Measurements from ENCODE around the gene TNRC18.

The TNRC18 gene

GRCh38 chr7:5442757-5443305, 19.2 kb upstream of the TNRC18 start:
- ChIA-PET POLR2A (interaction anchor here (0.5 to 0.7 kb wide), 2 partner anchors 20 to 71 kb away, joined by 3 read pairs; no protein-coding TSS in a partner anchor), CTCF (interaction anchor here (1.2 kb wide), 1 partner anchor 203 kb away, joined by 4 read pairs; no protein-coding TSS in a partner anchor)
- TF ChIP-seq ZNF266 (tag by site-specific recombination; IDR thresholded peaks at IDR 0.05; ENCODE audit: low read depth) = no peak
- peak; percentile 61; the same call in 1 of the 2 replicates for TF ChIP-seq ZNF600 (tag by site-specific recombination; IDR thresholded peaks at IDR 0.05)
- Histone ChIP-seq H3K9me3 (ENCODE audit: control insufficient read depth, insufficient read depth, low read depth, low read length) (no peaks in the 10 kb centered on the region), H3K4me1 (ENCODE audit: control insufficient read depth, insufficient read depth, low read length) (no peaks in the 10 kb centered on the region), H3K4me3 (ENCODE audit: low read depth, low read length) (no peak overlapping the region), H3K27ac (ENCODE audit: extremely low read depth, low read depth, low read length) (no peak overlapping the region), H3K36me3 (ENCODE audit: control insufficient read depth in 2 of 2, insufficient read depth in 1 of 2, low read length in 2 of 2) (no peaks in the 10 kb centered on the region; a peak in 1 of 3 replicates)

GRCh38 chr7:5441840-5442503, 18.3 kb upstream of the TNRC18 start:
- H3K4me1 ChIP-seq (ENCODE audit: control insufficient read depth, insufficient read depth, low read length) = no peaks in the 10 kb centered on the region
- POLR2A ChIA-PET = no interaction called here
- no peaks in the 10 kb centered on the region for H3K9me3 ChIP-seq (ENCODE audit: control insufficient read depth, insufficient read depth, low read depth, low read length)
- CTCF ChIA-PET = interaction anchor here (0.6 to 1.2 kb wide), 3 partner anchors 20 to 386 kb away, joined by 3 to 6 read pairs (median 4); no protein-coding TSS in a partner anchor
- TF ChIP-seq ZNF701 (tag by site-specific recombination; IDR thresholded peaks at IDR 0.05) = no peak
- TF ChIP-seq, protein P1, sequence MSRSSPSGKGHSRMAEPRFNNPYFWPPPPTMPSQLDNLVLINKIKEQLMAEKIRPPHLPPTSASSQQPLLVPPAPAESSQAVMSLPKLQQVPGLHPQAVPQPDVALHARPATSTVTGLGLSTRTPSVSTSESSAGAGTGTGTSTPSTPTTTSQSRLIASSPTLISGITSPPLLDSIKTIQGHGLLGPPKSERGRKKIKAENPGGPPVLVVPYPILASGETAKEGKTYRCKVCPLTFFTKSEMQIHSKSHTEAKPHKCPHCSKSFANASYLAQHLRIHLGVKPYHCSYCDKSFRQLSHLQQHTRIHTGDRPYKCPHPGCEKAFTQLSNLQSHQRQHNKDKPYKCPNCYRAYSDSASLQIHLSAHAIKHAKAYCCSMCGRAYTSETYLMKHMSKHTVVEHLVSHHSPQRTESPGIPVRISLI (tag by site-specific recombination; IDR thresholded peaks at IDR 0.05) = no peak
- TF ChIP-seq, protein P2, sequence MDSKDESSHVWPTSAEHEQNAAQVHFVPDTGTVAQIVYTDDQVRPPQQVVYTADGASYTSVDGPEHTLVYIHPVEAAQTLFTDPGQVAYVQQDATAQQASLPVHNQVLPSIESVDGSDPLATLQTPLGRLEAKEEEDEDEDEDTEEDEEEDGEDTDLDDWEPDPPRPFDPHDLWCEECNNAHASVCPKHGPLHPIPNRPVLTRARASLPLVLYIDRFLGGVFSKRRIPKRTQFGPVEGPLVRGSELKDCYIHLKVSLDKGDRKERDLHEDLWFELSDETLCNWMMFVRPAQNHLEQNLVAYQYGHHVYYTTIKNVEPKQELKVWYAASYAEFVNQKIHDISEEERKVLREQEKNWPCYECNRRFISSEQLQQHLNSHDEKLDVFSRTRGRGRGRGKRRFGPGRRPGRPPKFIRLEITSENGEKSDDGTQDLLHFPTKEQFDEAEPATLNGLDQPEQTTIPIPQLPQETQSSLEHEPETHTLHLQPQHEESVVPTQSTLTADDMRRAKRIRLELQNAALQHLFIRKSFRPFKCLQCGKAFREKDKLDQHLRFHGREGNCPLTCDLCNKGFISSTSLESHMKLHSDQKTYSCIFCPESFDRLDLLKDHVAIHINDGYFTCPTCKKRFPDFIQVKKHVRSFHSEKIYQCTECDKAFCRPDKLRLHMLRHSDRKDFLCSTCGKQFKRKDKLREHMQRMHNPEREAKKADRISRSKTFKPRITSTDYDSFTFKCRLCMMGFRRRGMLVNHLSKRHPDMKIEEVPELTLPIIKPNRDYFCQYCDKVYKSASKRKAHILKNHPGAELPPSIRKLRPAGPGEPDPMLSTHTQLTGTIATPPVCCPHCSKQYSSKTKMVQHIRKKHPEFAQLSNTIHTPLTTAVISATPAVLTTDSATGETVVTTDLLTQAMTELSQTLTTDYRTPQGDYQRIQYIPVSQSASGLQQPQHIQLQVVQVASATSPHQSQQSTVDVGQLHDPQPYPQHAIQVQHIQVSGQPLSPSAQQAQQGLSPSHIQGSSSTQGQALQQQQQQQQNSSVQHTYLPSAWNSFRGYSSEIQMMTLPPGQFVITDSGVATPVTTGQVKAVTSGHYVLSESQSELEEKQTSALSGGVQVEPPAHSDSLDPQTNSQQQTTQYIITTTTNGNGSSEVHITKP (tag by site-specific recombination; IDR thresholded peaks at IDR 0.05) = no peak
- TF ChIP-seq KLF8 (tag by site-specific recombination; IDR thresholded peaks at IDR 0.05) = no peak
- no peak for TF ChIP-seq ZNF324 (tag by site-specific recombination; IDR thresholded peaks at IDR 0.05)
- TF ChIP-seq, protein P3, sequence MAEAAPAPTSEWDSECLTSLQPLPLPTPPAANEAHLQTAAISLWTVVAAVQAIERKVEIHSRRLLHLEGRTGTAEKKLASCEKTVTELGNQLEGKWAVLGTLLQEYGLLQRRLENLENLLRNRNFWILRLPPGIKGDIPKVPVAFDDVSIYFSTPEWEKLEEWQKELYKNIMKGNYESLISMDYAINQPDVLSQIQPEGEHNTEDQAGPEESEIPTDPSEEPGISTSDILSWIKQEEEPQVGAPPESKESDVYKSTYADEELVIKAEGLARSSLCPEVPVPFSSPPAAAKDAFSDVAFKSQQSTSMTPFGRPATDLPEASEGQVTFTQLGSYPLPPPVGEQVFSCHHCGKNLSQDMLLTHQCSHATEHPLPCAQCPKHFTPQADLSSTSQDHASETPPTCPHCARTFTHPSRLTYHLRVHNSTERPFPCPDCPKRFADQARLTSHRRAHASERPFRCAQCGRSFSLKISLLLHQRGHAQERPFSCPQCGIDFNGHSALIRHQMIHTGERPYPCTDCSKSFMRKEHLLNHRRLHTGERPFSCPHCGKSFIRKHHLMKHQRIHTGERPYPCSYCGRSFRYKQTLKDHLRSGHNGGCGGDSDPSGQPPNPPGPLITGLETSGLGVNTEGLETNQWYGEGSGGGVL (tag by site-specific recombination; IDR thresholded peaks at IDR 0.05) = no peak
- TF ChIP-seq ZBTB17 (tag by site-specific recombination; IDR thresholded peaks at IDR 0.05) = no peak
- TF ChIP-seq ZNF639 (tag by site-specific recombination; IDR thresholded peaks at IDR 0.05) = no peak
- no peak for TF ChIP-seq ZNF175 (tag by site-specific recombination; IDR thresholded peaks at IDR 0.05)
- TF ChIP-seq ZNF449 (tag by site-specific recombination; IDR thresholded peaks at IDR 0.05) = no peak
- TF ChIP-seq ZBTB7A (tag by site-specific recombination; IDR thresholded peaks at IDR 0.05; ENCODE audit: low read depth) = no peak
- TF ChIP-seq ZNF560 (tag by site-specific recombination; IDR thresholded peaks at IDR 0.05; ENCODE audit: borderline replicate concordance) = no peak
- no peak for TF ChIP-seq ZNF37A (tag by site-specific recombination; IDR thresholded peaks at IDR 0.05)
- no peak for TF ChIP-seq ZNF501 (tag by site-specific recombination; IDR thresholded peaks at IDR 0.05)
- TF ChIP-seq ZNF830 (tag by site-specific recombination; IDR thresholded peaks at IDR 0.05; ENCODE audit: low read depth) = no peak
- no peak for TF ChIP-seq ZNF280C (tag by site-specific recombination; IDR thresholded peaks at IDR 0.05)
- no peak overlapping the region for H3K27ac ChIP-seq (ENCODE audit: extremely low read depth, low read depth, low read length)
- no peak overlapping the region for H3K4me3 ChIP-seq (ENCODE audit: low read depth, low read length)
- no peaks in the 10 kb centered on the region; a peak in 1 of 3 replicates for H3K36me3 ChIP-seq (ENCODE audit: control insufficient read depth in 2 of 2, insufficient read depth in 1 of 2, low read length in 2 of 2)

All from HEK293 (cell line).